ENCODE results near the gene AARS1. TPM values are rescaled to one million over a fixed set of nuclear protein-coding genes. Genes with fewer than 3 reads are reported as not detected.
"Not testable (repeated sequence)": the region's sequence is repeated elsewhere in the genome, so short reads cannot be mapped to it uniquely, and the experiment has no call there.

The AARS1 gene
- polyA plus RNA-seq, 1 donor (not counting 4 experiments of a cell fraction or from before 2014, with no cell fraction given) = 83.7 TPM

DNA sequence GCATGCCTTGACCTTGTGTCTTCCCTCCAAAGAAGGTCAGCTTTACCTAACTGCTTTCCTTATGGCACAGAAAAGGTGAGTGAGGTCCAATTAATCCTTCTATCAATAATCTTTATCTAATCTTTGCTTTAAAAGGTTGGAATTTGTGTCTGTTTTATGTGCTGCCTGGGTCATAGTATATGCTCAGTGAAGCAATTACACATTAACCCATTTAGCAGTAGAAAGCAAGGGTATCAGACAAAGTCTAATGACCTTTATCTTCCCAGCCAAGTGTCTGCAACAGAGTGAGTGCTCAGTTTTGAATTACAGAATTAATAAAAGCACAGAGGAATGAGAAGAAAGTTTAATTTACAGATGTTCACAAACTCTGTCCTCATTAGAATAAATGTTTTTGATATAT, 63.3 kb downstream of the AARS1 start:
- not testable (repeated sequence) for H3K9me3 ChIP-seq (ENCODE audit: control insufficient read depth, low read depth, low read length); FAIRE-seq; DNase-seq (ENCODE audit: low read depth, low spot score)

DNA sequence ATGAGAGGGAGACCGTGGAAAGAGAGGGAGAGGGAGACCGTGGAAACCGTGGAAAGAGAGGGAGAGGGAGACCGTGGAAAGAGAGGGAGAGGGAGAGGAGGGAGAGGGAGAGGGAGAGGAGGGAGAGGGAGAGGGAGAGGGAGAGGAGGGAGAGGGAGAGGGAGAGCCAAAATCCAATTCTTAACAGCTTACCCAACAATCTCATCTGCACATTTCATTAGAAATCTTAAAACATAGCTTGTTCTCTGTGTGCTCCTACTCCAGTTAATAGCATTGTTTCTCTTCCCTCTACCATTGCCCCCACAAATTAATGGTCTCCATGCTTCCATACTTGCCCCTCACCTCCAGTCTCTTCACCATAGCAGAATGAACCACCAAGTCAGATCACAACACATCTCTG, 63.9 kb downstream of the AARS1 start:
- H2AFZ ChIP-seq (ENCODE audit: control insufficient read depth, low read length); H4K20me1 ChIP-seq (ENCODE audit: control insufficient read depth, extremely low read depth, insufficient read depth, low read length); DNase-seq (ENCODE audit: low read depth, low spot score); H3K4me3 ChIP-seq (ENCODE audit: control insufficient read depth in 2 of 3, extremely low read depth in 1 of 3, insufficient read depth in 2 of 3, low read depth in 1 of 3, low read length in 3 of 3); dilution Hi-C loops (cut with MboI; ENCODE audit: extremely low pct_ligation_motif_present, low sequenced_read_pairs); H3K9me3 ChIP-seq (ENCODE audit: control insufficient read depth, low read depth, low read length); H3K36me3 ChIP-seq (ENCODE audit: control insufficient read depth in 2 of 2, extremely low read depth in 1 of 2, insufficient read depth in 2 of 2, low read length in 2 of 2); FAIRE-seq; H3K4me1 ChIP-seq (ENCODE audit: control insufficient read depth, extremely low read depth, insufficient read depth, low read length); H3K27ac ChIP-seq (ENCODE audit: control insufficient read depth, insufficient read depth, low read length); H3K4me2 ChIP-seq (ENCODE audit: control insufficient read depth, extremely low read depth, insufficient read depth, low read depth, low read length); H3K9me1 ChIP-seq (ENCODE audit: control insufficient read depth, extremely low read depth, insufficient read depth, low read length); H3K79me2 ChIP-seq (ENCODE audit: control insufficient read depth, insufficient read depth, low read length); H3K27me3 ChIP-seq (ENCODE audit: control insufficient read depth, extremely low read depth, insufficient read depth, low read length); H3K9ac ChIP-seq (ENCODE audit: control insufficient read depth, extremely low read depth, insufficient read depth, low read length): not testable (repeated sequence)

More for the DNA sequence above, 63.3 kb downstream of the AARS1 start:
- H3K4me1 ChIP-seq (ENCODE audit: control insufficient read depth, extremely low read depth, insufficient read depth, low read length); H3K27me3 ChIP-seq (ENCODE audit: control insufficient read depth, extremely low read depth, insufficient read depth, low read length); dilution Hi-C loops (cut with MboI; ENCODE audit: extremely low pct_ligation_motif_present, low sequenced_read_pairs); H3K9me1 ChIP-seq (ENCODE audit: control insufficient read depth, extremely low read depth, insufficient read depth, low read length); H3K4me2 ChIP-seq (ENCODE audit: control insufficient read depth, extremely low read depth, insufficient read depth, low read depth, low read length); H2AFZ ChIP-seq (ENCODE audit: control insufficient read depth, low read length); H4K20me1 ChIP-seq (ENCODE audit: control insufficient read depth, extremely low read depth, insufficient read depth, low read length); H3K4me3 ChIP-seq (ENCODE audit: control insufficient read depth in 2 of 3, extremely low read depth in 1 of 3, insufficient read depth in 2 of 3, low read depth in 1 of 3, low read length in 3 of 3); H3K79me2 ChIP-seq (ENCODE audit: control insufficient read depth, insufficient read depth, low read length); H3K27ac ChIP-seq (ENCODE audit: control insufficient read depth, insufficient read depth, low read length); H3K36me3 ChIP-seq (ENCODE audit: control insufficient read depth in 2 of 2, extremely low read depth in 1 of 2, insufficient read depth in 2 of 2, low read length in 2 of 2); H3K9ac ChIP-seq (ENCODE audit: control insufficient read depth, extremely low read depth, insufficient read depth, low read length): not testable (repeated sequence)

DNA sequence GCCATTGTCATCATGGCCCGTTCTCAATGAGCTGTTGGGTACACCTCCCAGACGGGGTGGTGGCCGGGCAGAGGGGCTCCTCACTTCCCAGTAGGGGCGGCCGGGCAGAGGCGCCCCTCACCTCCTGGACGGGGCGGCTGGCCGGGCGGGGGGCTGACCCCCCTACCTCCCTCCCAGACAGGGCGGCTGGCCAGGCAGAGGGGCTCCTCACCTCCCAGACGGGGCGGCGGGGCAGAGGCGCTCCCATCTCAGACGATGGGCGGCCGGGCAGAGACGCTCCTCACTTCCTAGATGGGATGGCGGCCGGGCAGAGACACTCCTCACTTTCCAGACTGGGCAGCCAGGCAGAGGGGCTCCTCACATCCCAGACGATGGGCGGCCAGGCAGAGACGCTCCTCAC, 64.7 kb downstream of the AARS1 start:
- DNase-seq (ENCODE audit: low read depth, low spot score); H4K20me1 ChIP-seq (ENCODE audit: control insufficient read depth, extremely low read depth, insufficient read depth, low read length); H3K27ac ChIP-seq (ENCODE audit: control insufficient read depth, insufficient read depth, low read length); FAIRE-seq; H3K9me3 ChIP-seq (ENCODE audit: control insufficient read depth, low read depth, low read length); H3K9ac ChIP-seq (ENCODE audit: control insufficient read depth, extremely low read depth, insufficient read depth, low read length); H3K4me3 ChIP-seq (ENCODE audit: control insufficient read depth in 2 of 3, extremely low read depth in 1 of 3, insufficient read depth in 2 of 3, low read depth in 1 of 3, low read length in 3 of 3); H3K27me3 ChIP-seq (ENCODE audit: control insufficient read depth, extremely low read depth, insufficient read depth, low read length); dilution Hi-C loops (cut with MboI; ENCODE audit: extremely low pct_ligation_motif_present, low sequenced_read_pairs); H3K9me1 ChIP-seq (ENCODE audit: control insufficient read depth, extremely low read depth, insufficient read depth, low read length); H3K36me3 ChIP-seq (ENCODE audit: control insufficient read depth in 2 of 2, extremely low read depth in 1 of 2, insufficient read depth in 2 of 2, low read length in 2 of 2); H3K79me2 ChIP-seq (ENCODE audit: control insufficient read depth, insufficient read depth, low read length); H2AFZ ChIP-seq (ENCODE audit: control insufficient read depth, low read length); H3K4me2 ChIP-seq (ENCODE audit: control insufficient read depth, extremely low read depth, insufficient read depth, low read depth, low read length); H3K4me1 ChIP-seq (ENCODE audit: control insufficient read depth, extremely low read depth, insufficient read depth, low read length): not testable (repeated sequence)

DNA sequence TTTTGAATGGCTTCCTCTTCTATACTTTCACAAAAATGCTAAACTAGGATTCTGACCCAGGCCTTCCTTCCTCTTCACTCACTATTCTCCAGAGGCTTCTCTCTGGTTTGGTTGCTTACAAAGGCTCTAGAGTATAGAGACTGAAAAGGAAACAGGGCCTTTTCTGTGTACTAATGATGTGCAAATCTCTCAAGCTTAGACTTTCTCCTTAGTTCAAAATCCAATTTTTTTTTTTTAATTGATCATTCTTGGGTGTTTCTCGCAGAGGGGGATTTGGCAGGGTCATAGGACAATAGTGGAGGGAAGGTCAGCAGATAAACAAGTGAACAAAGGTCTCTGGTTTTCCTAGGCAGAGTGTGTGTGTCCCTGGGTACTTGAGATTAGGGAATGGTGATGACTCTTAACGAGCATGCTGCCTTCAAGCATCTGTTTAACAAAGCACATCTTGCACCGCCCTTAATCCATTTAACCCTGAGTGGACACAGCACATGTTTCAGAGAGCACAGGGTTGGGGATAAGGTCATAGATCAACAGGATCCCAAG, 65.3 kb downstream of the AARS1 start:
- DNase-seq (ENCODE audit: low read depth, low spot score); H3K79me2 ChIP-seq (ENCODE audit: control insufficient read depth, insufficient read depth, low read length); H3K27ac ChIP-seq (ENCODE audit: control insufficient read depth, insufficient read depth, low read length); H3K4me1 ChIP-seq (ENCODE audit: control insufficient read depth, extremely low read depth, insufficient read depth, low read length); H3K4me2 ChIP-seq (ENCODE audit: control insufficient read depth, extremely low read depth, insufficient read depth, low read depth, low read length); H2AFZ ChIP-seq (ENCODE audit: control insufficient read depth, low read length); H3K36me3 ChIP-seq (ENCODE audit: control insufficient read depth in 2 of 2, extremely low read depth in 1 of 2, insufficient read depth in 2 of 2, low read length in 2 of 2); FAIRE-seq; H4K20me1 ChIP-seq (ENCODE audit: control insufficient read depth, extremely low read depth, insufficient read depth, low read length); H3K9me3 ChIP-seq (ENCODE audit: control insufficient read depth, low read depth, low read length); H3K4me3 ChIP-seq (ENCODE audit: control insufficient read depth in 2 of 3, extremely low read depth in 1 of 3, insufficient read depth in 2 of 3, low read depth in 1 of 3, low read length in 3 of 3); dilution Hi-C loops (cut with MboI; ENCODE audit: extremely low pct_ligation_motif_present, low sequenced_read_pairs); H3K9ac ChIP-seq (ENCODE audit: control insufficient read depth, extremely low read depth, insufficient read depth, low read length); H3K9me1 ChIP-seq (ENCODE audit: control insufficient read depth, extremely low read depth, insufficient read depth, low read length); H3K27me3 ChIP-seq (ENCODE audit: control insufficient read depth, extremely low read depth, insufficient read depth, low read length): not testable (repeated sequence)

DNA sequence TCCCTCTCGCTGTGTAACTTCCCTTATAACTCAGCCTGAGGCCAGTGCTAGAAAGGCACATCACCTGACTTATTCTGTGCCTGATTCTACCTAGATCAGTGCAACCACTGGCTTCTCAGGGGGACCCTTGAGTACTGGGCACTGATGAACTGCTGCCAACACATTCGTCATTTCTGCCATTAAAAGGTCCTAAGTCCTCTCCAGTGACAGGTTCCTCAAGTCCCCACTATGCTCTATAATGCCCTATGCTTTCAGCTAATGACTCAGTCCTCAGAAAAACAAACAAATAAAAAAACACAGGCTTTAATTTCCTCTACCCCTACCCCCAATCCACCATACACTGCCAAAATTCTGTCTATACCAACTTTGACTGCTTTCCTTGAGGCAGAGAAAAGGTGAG, 66.1 kb downstream of the AARS1 start:
- DNase-seq (ENCODE audit: low read depth, low spot score); H3K9ac ChIP-seq (ENCODE audit: control insufficient read depth, extremely low read depth, insufficient read depth, low read length); FAIRE-seq; H3K9me3 ChIP-seq (ENCODE audit: control insufficient read depth, low read depth, low read length); H4K20me1 ChIP-seq (ENCODE audit: control insufficient read depth, extremely low read depth, insufficient read depth, low read length); H3K27ac ChIP-seq (ENCODE audit: control insufficient read depth, insufficient read depth, low read length); H3K4me2 ChIP-seq (ENCODE audit: control insufficient read depth, extremely low read depth, insufficient read depth, low read depth, low read length); H3K79me2 ChIP-seq (ENCODE audit: control insufficient read depth, insufficient read depth, low read length); dilution Hi-C loops (cut with MboI; ENCODE audit: extremely low pct_ligation_motif_present, low sequenced_read_pairs); H3K27me3 ChIP-seq (ENCODE audit: control insufficient read depth, extremely low read depth, insufficient read depth, low read length); H3K36me3 ChIP-seq (ENCODE audit: control insufficient read depth in 2 of 2, extremely low read depth in 1 of 2, insufficient read depth in 2 of 2, low read length in 2 of 2); H3K9me1 ChIP-seq (ENCODE audit: control insufficient read depth, extremely low read depth, insufficient read depth, low read length); H3K4me3 ChIP-seq (ENCODE audit: control insufficient read depth in 2 of 3, extremely low read depth in 1 of 3, insufficient read depth in 2 of 3, low read depth in 1 of 3, low read length in 3 of 3); H2AFZ ChIP-seq (ENCODE audit: control insufficient read depth, low read length); H3K4me1 ChIP-seq (ENCODE audit: control insufficient read depth, extremely low read depth, insufficient read depth, low read length): not testable (repeated sequence)

Measured in keratinocyte (primary cell).